Mammary microvascular endothelial cell (primary cell): ENCODE data around the gene ZNHIT2. TPM values are rescaled to one million over a fixed set of nuclear protein-coding genes. Genes with fewer than 3 reads are reported as not detected.

Experiments
- total RNA-seq: library from RNA; depleted of rRNA; stranded (reverse); fragments of >200 nt; gene quantifications from 2 replicates; pipeline ENCODE4 v1.2.3, GENCODE V29; 2015

Gene ZNHIT2
- total RNA-seq = 12.4 and 15.7 TPM in 2 replicates

DNA sequence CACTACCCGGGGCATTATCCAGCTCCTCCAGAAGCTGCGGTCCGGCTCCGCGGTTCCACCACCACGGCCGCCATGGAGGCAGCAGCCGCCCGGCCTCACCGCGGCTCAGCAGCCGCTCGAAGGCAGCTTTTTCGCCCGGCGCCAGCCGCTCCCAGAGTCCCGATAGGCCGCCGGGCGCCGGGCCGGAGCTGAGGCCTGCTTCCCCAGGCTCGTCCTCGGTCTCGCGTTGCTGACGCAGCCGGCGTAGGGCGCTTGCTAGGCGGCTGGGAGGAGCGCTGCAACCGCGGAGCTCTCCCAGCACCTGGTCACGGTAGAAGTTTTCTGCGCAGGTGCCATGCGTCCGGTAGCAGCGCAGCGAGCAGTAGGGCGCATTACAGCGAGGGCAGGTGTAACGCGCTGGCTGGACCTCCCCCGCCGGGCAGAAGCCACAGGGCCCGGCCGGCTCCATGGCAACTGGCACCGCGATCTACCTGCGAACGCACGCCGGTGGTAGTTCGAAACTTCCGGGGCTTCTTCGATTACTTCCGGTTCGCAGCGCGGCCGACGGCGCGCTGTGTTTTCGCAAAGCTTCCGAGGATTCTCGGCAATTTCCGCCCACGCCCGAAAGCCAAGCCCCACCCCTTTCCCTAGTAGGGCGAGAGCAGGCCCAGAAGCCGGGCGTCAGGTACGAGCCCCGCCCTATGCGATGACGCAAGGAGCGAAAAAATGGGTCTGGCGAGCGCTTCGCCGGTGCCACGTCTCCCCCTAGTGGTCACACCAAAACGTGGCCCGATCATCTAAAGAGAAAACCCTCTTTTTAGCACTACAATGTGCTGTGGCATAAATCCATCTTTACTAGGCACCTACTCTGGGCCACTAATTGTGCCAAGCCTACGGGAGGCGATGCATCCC is at the start of gene ZNHIT2:
Gene ZNHIT2 (minus strand): TSS at position 496 of the 891 bp plus-strand sequence. CDS start 48 bp downstream, at position 448.

DNA sequence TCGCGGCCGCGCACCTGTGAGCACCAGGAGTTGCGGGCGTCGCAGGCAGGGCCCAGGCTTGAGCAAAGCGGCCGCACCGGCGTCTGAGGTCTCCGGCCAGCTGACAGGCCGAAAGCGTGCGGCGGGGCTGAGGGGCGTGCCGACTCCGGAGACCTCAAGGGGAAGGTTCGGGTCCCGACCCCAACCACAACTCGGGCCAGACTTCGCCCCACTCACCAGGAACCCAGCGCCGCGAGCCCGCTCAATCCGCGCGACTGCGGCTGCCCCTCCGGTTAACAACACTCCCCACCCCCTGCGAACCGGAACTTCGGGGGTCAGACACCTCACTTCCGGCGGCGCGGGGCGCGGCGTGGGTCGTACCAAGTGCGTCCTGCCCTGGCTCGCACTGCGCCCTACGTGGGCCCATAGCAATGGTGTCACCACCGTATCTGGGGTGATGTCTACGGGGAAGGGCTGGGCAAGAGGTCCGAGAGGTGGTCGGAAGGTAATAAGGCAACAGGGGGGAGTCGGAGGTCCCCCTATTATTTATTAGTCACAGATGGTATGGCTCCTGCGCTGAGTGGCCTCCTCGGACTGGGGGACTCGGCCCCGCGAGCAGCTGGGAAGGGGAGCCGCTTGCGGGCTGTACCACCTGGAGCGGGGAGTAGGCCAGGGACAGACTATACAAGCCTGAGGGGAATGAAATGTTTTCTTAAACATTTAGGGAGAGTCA is 16.9 kb upstream of the ZNHIT2 start, which contains the start of gene SYVN1:
Gene SYVN1 (minus strand): TSS at position 280 of the 712 bp plus-strand sequence. CDS start 918 bp downstream, outside the sequence.

DNA sequence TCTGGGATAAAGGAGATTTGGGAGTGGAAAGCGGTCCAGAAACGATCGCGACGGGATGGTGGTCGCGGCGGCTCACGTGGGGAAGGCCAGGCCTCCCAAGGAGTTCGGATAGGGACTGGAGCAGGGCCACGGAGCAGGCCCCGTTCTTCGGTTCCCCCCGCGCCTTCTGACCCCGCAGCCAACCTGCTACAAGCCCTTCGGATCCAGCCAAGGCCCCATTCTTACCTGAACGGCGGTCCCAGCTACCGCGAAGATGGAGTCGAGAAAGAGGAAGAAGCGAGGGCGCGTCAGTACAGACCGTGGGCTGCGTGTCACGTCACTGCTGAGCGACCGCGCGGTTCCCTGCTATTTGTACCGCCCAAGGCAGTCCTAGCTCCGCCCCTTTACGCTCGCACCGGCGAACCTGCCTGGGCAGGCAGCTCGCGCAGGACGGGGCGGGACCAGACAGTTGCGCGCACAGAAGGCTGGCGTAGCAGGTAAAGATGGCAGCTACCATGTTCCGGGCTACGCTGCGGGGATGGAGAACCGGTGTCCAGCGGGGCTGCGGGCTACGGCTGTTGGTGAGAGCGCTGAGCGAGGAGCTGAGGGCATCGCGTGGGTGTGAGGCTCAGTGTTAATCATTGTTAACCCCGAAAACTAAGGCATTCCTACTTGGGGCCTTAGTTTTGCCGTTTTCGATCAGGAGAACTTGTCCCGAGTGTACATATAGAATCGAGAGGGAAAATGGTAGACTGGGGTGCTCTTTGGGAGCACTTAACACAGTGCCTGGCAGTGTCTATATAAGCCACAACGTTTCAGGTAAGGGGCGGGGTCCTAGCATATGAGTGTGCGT is 4.6 kb upstream of the ZNHIT2 start, which contains the start of the genes FAU and MRPL49:
Gene FAU (minus strand): TSS at position 270 of the 832 bp plus-strand sequence. CDS start 321 bp downstream, outside the sequence.
Gene MRPL49 (plus strand): TSS at position 457 of the 832 bp plus-strand sequence. CDS start 26 bp downstream, at position 483.

DNA sequence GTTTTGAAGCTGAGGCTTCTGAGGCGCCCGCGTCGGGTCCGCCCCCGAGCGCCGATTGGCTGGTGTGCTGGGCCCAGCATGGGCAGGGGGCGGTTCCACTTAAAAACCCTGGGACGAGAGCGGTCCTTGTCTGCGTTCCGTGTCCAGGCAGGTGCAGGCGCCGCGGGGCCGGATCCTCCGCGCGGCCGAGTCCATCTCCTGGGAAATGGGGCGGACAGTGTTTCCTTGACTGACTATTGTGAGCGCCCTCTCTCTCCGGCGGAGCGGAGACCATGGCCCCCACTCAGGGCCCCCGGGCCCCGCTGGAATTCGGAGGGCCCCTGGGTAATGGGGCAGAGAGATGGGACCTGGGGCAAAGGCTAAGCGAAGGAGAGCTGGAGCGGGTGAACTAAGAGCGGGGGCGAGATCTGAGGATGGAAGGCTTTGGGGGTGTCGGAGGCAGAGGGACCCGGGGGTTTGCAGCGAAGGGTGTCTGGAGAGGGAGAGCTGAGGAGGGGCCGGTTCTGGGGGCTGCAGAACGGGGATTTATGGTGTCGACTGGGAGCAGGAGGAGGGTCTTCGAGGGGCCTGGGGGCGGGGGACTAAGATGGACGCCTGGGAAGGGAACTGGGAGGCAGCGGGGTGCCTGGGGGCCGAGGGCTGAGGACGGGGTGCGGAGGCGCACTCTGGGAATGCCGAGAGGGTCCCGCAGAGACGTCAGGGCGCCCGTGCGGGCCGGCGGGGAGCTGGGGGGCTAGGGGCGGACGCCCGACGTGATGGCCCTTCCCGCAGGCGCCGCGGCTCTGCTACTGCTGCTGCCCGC is 5.6 kb downstream of the ZNHIT2 start, which contains the start of gene TM7SF2:
Gene TM7SF2 (plus strand): TSS at position 129 of the 802 bp plus-strand sequence. CDS start 144 bp downstream, at position 273.

DNA sequence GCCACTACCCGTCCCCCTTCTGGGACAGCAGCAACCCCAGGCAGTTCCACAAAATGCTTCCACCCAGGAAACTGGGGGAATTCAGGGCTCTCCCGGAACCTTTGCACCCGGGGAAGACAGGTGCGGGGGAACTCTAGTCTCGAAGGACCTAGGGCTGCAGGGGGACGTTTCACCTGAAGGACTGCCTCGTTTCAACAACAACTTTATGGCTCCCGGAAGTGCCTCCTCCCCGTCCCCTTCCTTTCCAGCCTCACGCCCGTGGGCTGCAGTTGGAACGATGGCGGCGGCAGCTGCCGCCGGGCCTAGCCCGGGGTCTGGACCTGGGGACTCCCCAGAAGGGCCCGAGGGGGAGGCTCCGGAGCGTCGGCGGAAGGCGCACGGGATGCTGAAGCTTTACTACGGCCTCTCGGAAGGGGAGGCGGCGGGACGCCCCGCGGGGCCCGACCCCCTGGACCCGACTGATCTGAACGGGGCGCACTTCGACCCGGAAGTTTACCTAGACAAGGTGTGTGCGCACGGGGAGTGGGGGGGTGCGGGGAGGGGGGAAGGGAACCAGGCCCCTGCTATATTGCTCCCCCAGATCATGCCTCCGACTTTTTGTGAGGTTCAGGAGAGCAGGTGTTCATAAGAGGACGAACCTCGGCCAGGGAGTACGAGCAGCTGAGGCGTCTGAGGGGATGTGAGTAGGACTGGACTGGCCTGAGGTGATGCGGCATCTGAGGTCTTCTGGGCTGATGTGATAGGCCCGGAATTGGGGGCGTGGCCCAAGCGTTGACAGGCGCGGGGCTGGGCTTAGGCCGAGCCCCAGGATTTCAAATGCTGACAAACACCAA is 21.3 kb downstream of the ZNHIT2 start, which contains the start of gene VPS51:
Gene VPS51 (plus strand): TSS at position 241 of the 833 bp plus-strand sequence. CDS start 37 bp downstream, at position 278.

DNA sequence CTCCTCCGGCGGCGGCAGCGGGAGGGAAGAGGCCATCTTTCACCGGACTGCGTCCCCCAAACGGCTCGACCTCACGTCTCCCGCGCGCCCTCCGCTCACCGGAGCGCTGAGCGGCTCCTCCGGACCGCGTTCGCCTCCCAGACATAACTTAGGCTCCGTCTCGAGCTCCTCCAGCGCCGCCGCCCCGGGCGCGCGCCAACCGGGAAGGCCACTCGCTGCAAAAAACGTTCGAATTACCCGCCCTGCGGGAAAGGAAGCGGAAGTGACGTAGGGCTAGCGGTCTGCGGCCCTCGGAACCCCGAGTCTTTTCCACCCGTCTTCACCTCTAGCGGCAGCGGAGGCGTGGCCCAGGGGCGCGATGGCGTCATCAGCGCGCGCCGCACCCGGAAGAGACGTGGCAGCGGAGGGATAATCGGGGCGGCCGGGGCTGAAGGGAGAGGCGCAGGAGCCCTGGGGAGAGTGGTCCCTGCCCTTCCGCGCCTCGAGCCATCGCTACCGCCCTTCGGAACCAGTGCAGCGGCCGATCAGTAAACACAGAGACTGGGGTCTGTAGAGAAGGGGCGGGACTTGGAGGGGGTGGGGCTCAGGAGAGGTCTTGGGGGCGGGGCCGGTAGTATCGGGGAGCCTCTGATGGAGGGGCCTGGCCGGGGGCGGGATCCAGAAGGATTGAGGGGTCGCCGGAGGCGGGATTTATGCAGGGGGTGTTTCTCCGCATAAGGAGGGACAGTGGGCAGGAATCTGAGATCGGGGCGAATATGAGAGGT is 33.5 kb downstream of the ZNHIT2 start, which contains the start of the genes CDCA5 and ZFPL1:
Gene CDCA5 (minus strand): TSS at position 207 of the 764 bp plus-strand sequence. CDS start 62 bp downstream, at position 145.
Gene ZFPL1 (plus strand): TSS at position 389 of the 764 bp plus-strand sequence. CDS start 477 bp downstream, outside the sequence.

Other genes starting within 250 kb of the ZNHIT2 start
- 84.5 and 91.1 TPM in 2 replicates for gene EHD1, start 239.1 kb downstream of the ZNHIT2 start, total RNA-seq
- gene ATG2A, start 200.5 kb downstream of the ZNHIT2 start, total RNA-seq = 22.2 and 27.4 TPM in 2 replicates
- 23.6 and 27.2 TPM in 2 replicates for gene PPP2R5B, start 193.0 kb downstream of the ZNHIT2 start, total RNA-seq
- not detected in 2 replicates for gene GPHA2, start 181.8 kb downstream of the ZNHIT2 start, total RNA-seq
- not detected in 2 replicates for gene MAJIN, start 145.6 kb downstream of the ZNHIT2 start, total RNA-seq
- gene BATF2, start 120.7 kb downstream of the ZNHIT2 start, total RNA-seq = 4.4 and 7.9 TPM in 2 replicates
- 167 and 184 TPM in 2 replicates for gene ARL2, start 103.5 kb downstream of the ZNHIT2 start, total RNA-seq
- 17.1 and 17.3 TPM in 2 replicates for gene SNX15, start 90.3 kb downstream of the ZNHIT2 start, total RNA-seq
- gene SAC3D1, start 76.5 kb downstream of the ZNHIT2 start, total RNA-seq = 28.0 and 37.5 TPM in 2 replicates
- 6.2 and 18.9 TPM in 2 replicates for gene NAALADL1, start 59.1 kb downstream of the ZNHIT2 start, total RNA-seq
- 20.7 and 21.8 TPM in 2 replicates for gene CDCA5, start 33.7 kb downstream of the ZNHIT2 start, total RNA-seq
- 49.2 and 62.0 TPM in 2 replicates for gene ZFPL1, start 33.5 kb downstream of the ZNHIT2 start, total RNA-seq
- 259 and 334 TPM in 2 replicates for gene VPS51, start 21.5 kb downstream of the ZNHIT2 start, total RNA-seq
- 8.5 and 17.0 TPM in 2 replicates for gene TM7SF2, start 5.8 kb downstream of the ZNHIT2 start, total RNA-seq
- gene FAU, start 4.4 kb upstream of the ZNHIT2 start, total RNA-seq = 504 and 675 TPM in 2 replicates
- gene MRPL49, start 4.6 kb upstream of the ZNHIT2 start, total RNA-seq = 64.6 and 81.9 TPM in 2 replicates
- 14.9 and 17.2 TPM in 2 replicates for gene SYVN1, start 16.8 kb upstream of the ZNHIT2 start, total RNA-seq
- not detected in 2 replicates for gene SPDYC, start 52.5 kb upstream of the ZNHIT2 start, total RNA-seq
- 243 and 266 TPM in 2 replicates for gene CAPN1, start 64.2 kb upstream of the ZNHIT2 start, total RNA-seq
- 11.4 and 19.0 TPM in 2 replicates for gene POLA2, start 144.3 kb upstream of the ZNHIT2 start, total RNA-seq
- gene CDC42EP2, start 197.2 kb upstream of the ZNHIT2 start, total RNA-seq = 38.5 and 40.8 TPM in 2 replicates
- gene DPF2, start 216.2 kb upstream of the ZNHIT2 start, total RNA-seq = 37.3 and 38.1 TPM in 2 replicates
- gene TIGD3, start 237.1 kb upstream of the ZNHIT2 start, total RNA-seq = 0.30 TPM in 1 of 2 replicates, not detected in the other